Measurements from ENCODE around the gene NSD1. TPM values are rescaled to one million over a fixed set of nuclear protein-coding genes. Genes with fewer than 3 reads are reported as not detected.
A peak's percentile ranks its signal among the peaks of the same experiment; 100 is the strongest.

NSD1 gene
- total and polyA plus RNA-seq, 10 of the 15 experiments (the other 5 are each of a cell fraction or from before 2014, with no cell fraction given) = 7.0 to 57.9 (median 30.4) TPM

GRCh38 chr5:177300236-177300880 lies 166.8 kb downstream of the NSD1 start (continued):
- no peak for TF ChIP-seq CEBPZ (IDR thresholded peaks at IDR 0.05; ENCODE audit: low read depth, low read length)
- TF ChIP-seq FOXK2 (IDR thresholded peaks at IDR 0.05) = no peak
- TF ChIP-seq ZNF622 (IDR thresholded peaks at IDR 0.05) = no peak
- no peak for TF ChIP-seq ZNF384 (IDR thresholded peaks at IDR 0.05; ENCODE audit: borderline replicate concordance, low read depth, low read length)
- TF ChIP-seq HCFC1 (IDR thresholded peaks at IDR 0.05; ENCODE audit: low read length) = no peak
- TF ChIP-seq LARP7 (IDR thresholded peaks at IDR 0.05) = no peak
- TF ChIP-seq TBL1XR1 (IDR thresholded peaks at IDR 0.05; ENCODE audit: low read depth, low read length) = no peak
- TF ChIP-seq MEF2A (IDR thresholded peaks at IDR 0.05; ENCODE audit: insufficient read depth, low read depth, low read length) = no peak
- no peak for TF ChIP-seq SMC3 (IDR thresholded peaks at IDR 0.05; ENCODE audit: borderline replicate concordance, low read length)
- TF ChIP-seq CHD4 (IDR thresholded peaks at IDR 0.05) = no peak
- peak; percentile 38; the same call in 1 of the 2 replicates for TF ChIP-seq TCF12 (IDR thresholded peaks at IDR 0.05; ENCODE audit: low read depth, low read length)
- no peak for TF ChIP-seq ZSCAN29 (IDR thresholded peaks at IDR 0.05)
- no peak for TF ChIP-seq SUPT20H (IDR thresholded peaks at IDR 0.05; ENCODE audit: borderline replicate concordance, control insufficient read depth, low read depth, low read length)
- no peak for TF ChIP-seq BCLAF1 (IDR thresholded peaks at IDR 0.05)
- peak; percentile 73; the same call in 1 of the 2 replicates for TF ChIP-seq MXI1 (IDR thresholded peaks at IDR 0.05; ENCODE audit: low read depth, low read length)
- no peak for TF ChIP-seq NR2C2 (IDR thresholded peaks at IDR 0.05; ENCODE audit: borderline replicate concordance, control insufficient read depth, insufficient read length, low read depth)
- TF ChIP-seq BRCA1 (IDR thresholded peaks at IDR 0.05; ENCODE audit: low read depth, low read length) = no peak
- no peak for TF ChIP-seq ZBTB4 (CRISPR knock-in tag; IDR thresholded peaks at IDR 0.05)
- TF ChIP-seq POLR2AphosphoS5 (IDR thresholded peaks at IDR 0.05; ENCODE audit: low read length) = 0 out of 2 replicates have a peak, but pooled peaks have one; percentile 34
- 0 out of 2 replicates have a peak, but pooled peaks have one; percentile 35 for TF ChIP-seq ZBED1 (IDR thresholded peaks at IDR 0.05; ENCODE audit: borderline replicate concordance)
- no peak for TF ChIP-seq POLR2A (IDR thresholded peaks at IDR 0.05; ENCODE audit: low read depth, low read length)
- TF ChIP-seq CBX5 (IDR thresholded peaks at IDR 0.05; ENCODE audit: low read depth) = no peak
- TF ChIP-seq POLR2AphosphoS2 (IDR thresholded peaks at IDR 0.05; ENCODE audit: low read depth, low read length) = no peak
- no peak for TF ChIP-seq NR2C1 (IDR thresholded peaks at IDR 0.05)
